Peyer's patch (tissue), 4 donors: ENCODE results near the gene PCK1. TPM values are rescaled to one million over a fixed set of nuclear protein-coding genes. Genes with fewer than 3 reads are reported as not detected.
A peak's percentile ranks its signal among the peaks of the same experiment; 100 is the strongest.

Experiments used
- DNase-seq, 3 donors: peaks; one replicate each; pipeline ENCODE4 v3.0.0-alpha.2; 2017 to 2019
- H3K27ac ChIP-seq, 4 donors: fragments of 200-600 bp; sonication (generic); one replicate each; pipeline ENCODE4 v1.5.1; 2016 to 2019
- H3K27me3 ChIP-seq, 2 donors: fragments of 200-600 bp; sonication (generic); one replicate each; pipeline ENCODE4 v1.5.1; 2019
- H3K36me3 ChIP-seq, 3 donors: fragments of 200-600 bp; sonication (generic); one replicate each; pipeline ENCODE4 v1.5.1; 2016 to 2019
- H3K4me1 ChIP-seq, 4 donors: fragments of 200-600 bp; sonication (generic); one replicate each; pipeline ENCODE4 v1.5.1; 2016 to 2019
- H3K4me3 ChIP-seq, 4 donors: fragments of 200-600 bp; sonication (generic); 1 replicate in 3 of 4; 2 replicates in 1 of 4; pipeline ENCODE4 v1.5.1; 2016 to 2019; ENCODE audit warnings: mild to moderate bottlenecking in 1 of 4
- H3K9me3 ChIP-seq, 4 donors: fragments of 200-600 bp; sonication (generic); one replicate each; pipeline ENCODE4 v1.5.1; 2016 to 2019; ENCODE audit warnings: mild to moderate bottlenecking in 1 of 4
- POLR2A ChIP-seq, 2 donors: fragments of 450-650 bp; IDR thresholded peaks; one replicate each; pipeline ENCODE4 v1.5.1; 2017; ENCODE audit warnings: antibody characterized with exemption in 2 of 2, mild to moderate bottlenecking in 2 of 2, moderate library complexity in 2 of 2
- total RNA-seq, 4 donors: library from RNA; depleted of rRNA; stranded (reverse); fragments of >200 nt; gene quantifications; one replicate each; pipeline ENCODE4 v1.1.0, GENCODE V29; 2016
- TF ChIP-seq, protein P1 (sequence below), 6 experiments: fragments of 450-650 bp in 4 of 6; fragments of 200-600 bp in 2 of 6; sonication (generic) in 1 of 6; IDR thresholded peaks; one replicate each; pipeline ENCODE4 v1.5.1; 2017 to 2019; ENCODE audit warnings: antibody characterized with exemption in 6 of 6, mild to moderate bottlenecking in 3 of 6, moderate library complexity in 1 of 6

Gene PCK1
- total RNA-seq, 4 donors from 2014 or later = 98.2 to 2,194 (median 572) TPM

DNA sequence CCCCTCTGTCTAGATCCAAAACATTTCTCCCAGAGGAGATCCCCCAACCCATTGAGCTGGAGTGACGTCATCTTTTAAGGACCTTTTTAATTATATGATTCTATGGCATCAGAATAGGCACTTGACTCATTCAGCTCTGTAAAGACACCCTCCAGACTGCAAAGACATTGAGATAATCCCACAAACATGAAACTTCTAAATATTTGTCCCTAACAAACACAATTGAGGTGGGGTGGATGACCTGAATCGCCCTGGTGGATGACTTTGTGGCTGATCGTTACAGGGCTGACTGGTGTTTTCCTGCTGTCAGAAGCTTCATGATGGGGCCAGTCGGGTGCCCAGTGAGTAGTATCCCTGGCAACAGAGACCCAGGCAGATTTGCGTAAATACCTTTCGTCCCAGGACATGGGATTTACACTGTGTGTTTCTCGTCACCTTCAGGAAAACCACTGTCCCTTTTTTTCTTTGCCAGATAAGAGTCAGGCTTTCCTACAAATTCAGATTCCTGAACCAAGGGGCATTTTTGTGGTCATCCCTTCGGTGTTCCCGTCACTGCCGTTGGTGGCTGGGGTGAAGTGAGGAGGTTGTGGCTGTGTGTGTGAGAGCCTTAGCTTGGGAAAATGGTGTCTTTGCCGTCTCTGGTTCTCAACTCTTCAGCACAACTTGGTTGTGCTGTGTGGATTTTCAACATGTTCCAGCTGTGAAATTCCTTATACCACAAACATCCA, 5.3 kb upstream of the PCK1 start:
- Histone ChIP-seq H3K9me3 (no peaks in the 10 kb centered on the region), H3K27me3 (no peaks in the 10 kb centered on the region), H3K4me3 (no peak overlapping the region), H3K36me3 (no peaks in the 10 kb centered on the region), H3K27ac (no peak overlapping the region), H3K4me1 (peaks cover 0 to 21% (median 4%) of the 10 kb centered on the region in 4 donors)
- DNase-seq = no peak
- no peak for TF ChIP-seq POLR2A (IDR thresholded peaks at IDR 0.05)
- TF ChIP-seq, protein P1, sequence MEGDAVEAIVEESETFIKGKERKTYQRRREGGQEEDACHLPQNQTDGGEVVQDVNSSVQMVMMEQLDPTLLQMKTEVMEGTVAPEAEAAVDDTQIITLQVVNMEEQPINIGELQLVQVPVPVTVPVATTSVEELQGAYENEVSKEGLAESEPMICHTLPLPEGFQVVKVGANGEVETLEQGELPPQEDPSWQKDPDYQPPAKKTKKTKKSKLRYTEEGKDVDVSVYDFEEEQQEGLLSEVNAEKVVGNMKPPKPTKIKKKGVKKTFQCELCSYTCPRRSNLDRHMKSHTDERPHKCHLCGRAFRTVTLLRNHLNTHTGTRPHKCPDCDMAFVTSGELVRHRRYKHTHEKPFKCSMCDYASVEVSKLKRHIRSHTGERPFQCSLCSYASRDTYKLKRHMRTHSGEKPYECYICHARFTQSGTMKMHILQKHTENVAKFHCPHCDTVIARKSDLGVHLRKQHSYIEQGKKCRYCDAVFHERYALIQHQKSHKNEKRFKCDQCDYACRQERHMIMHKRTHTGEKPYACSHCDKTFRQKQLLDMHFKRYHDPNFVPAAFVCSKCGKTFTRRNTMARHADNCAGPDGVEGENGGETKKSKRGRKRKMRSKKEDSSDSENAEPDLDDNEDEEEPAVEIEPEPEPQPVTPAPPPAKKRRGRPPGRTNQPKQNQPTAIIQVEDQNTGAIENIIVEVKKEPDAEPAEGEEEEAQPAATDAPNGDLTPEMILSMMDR (IDR thresholded peaks at IDR 0.05) = no peak

DNA sequence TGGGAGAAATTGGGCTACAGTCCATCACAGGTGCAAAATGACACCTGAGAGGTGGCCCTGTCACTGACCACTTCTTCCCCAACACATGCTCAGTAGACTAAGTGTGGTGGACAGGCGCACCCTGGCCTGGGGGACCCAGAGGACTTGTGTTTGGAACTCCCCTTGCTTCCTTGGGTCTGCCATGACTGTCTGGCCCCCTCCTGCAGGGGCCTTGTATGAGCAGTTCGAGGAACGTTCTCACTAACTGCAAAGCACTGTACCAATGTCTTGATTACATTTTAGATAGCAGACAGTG, 4.0 kb upstream of the PCK1 start:
- no peak for TF ChIP-seq POLR2A (IDR thresholded peaks at IDR 0.05)
- TF ChIP-seq, protein P1 (IDR thresholded peaks at IDR 0.05) = no peak
- no peak for DNase-seq
- Histone ChIP-seq H3K4me3 (no peak overlapping the region), H3K9me3 (no peaks in the 10 kb centered on the region), H3K36me3 (peaks cover 0 to 8% (median under 1%) of the 10 kb centered on the region in 3 donors), H3K27ac (no peak overlapping the region), H3K4me1 (peaks cover 0 to 21% (median 4%) of the 10 kb centered on the region in 4 donors), H3K27me3 (no peaks in the 10 kb centered on the region)

DNA sequence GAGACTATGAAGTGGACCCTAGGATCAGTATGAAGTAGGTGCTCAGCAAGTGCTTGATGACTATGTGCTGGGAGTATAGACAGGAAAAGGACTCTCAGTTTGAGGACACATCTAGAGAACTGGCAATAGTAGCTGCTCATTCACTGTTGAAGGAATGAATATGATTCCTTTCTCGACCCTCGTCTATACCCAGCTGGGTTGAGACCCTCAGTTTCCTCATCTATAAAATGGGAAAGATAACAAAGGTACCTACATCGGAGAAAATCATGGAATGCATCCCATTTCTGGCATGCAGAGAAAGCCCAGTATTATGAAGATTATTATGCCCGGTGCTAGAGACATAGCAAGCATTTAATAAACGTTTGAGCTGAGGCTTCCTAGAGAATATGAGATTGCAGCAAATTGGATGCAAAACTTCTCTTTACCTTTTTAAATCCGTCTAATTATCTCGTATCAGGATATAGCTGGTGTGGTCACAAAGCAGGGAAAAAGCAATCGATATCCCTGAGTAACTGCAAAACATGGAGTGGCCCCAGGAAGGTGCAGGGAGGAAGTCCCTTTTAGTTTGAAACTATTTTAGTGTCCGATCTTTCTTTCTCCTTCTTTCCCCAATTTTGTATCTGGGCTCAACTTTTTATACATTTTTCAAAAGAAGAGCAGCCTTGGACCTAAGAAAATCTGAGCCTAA, 2.8 kb upstream of the PCK1 start:
- Histone ChIP-seq H3K27ac (peak overlapping the region in 2 of 4 donors; percentile 65 to 91), H3K9me3 (no peaks in the 10 kb centered on the region), H3K4me3 (no peak overlapping the region), H3K27me3 (no peaks in the 10 kb centered on the region), H3K36me3 (peaks cover 0 to 19% (median 4%) of the 10 kb centered on the region in 3 donors), H3K4me1 (peaks cover 0 to 21% (median 4%) of the 10 kb centered on the region in 4 donors)
- TF ChIP-seq POLR2A (IDR thresholded peaks at IDR 0.05) = no peak
- TF ChIP-seq, protein P1 (IDR thresholded peaks at IDR 0.05) = no peak
- no peak for DNase-seq

DNA sequence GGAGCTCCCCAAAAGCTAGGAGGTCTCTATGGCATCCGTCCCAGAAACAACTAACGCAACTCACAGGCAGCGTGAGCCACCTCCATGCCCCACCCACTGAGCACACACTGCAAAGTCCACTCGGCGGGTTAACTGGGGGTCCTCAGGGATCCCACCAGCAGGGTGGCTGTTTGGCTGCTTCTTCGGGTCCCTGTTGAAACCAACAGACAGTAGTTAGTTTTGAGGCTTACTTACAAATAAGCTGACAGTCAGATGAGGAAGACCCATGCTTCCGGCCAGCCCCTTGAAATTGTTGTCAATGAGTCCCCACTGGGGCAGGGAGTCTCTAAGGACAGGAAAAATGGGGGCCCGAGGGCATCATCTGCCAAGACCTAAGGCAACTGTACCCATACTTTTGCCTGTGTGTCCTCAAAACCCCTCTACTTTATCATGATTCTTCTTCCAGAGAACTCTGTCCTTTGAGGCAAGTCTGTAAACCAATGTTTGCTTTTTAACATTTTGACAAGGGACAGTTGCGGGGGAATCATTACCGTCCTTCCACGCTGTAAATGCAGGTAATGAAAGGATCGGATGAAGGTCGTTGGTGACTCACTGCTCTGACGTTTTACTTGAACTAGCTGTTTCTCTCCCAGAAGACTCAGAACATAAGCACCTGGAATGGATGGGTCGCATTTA, 2.2 kb upstream of the PCK1 start:
- DNase-seq = peak in 1 of 3 donors; percentile 79
- H3K27ac ChIP-seq = peak overlapping the region in 3 of 4 donors; percentile 42 to 91 (median 65)

DNA sequence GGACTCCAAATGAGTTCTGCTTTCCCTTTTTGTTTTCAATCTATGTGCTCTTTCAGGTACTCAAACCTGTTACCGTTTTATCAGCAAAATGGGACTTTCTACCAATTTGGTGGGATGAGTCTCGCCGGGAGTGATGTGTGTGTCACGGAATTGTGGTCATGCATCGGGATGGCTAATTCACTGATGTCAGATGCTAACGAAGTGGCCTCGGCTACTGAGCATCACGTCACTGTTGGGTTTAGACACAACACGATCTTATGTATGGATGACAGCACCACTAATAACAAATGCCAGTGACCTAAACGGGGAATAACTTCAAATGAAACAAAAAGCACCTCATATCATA, 1.6 kb upstream of the PCK1 start:
- TF ChIP-seq, protein P1 (IDR thresholded peaks at IDR 0.05) = no peak
- TF ChIP-seq POLR2A (IDR thresholded peaks at IDR 0.05) = no peak
- no peaks in the 10 kb centered on the region for H3K9me3 ChIP-seq
- no peaks in the 10 kb centered on the region for H3K27me3 ChIP-seq
- H3K4me1 ChIP-seq = peaks cover 0 to 21% (median 4%) of the 10 kb centered on the region in 4 donors
- H3K4me3 ChIP-seq = no peak overlapping the region
- DNase-seq = no peak
- H3K36me3 ChIP-seq = peaks cover 0 to 30% (median 4%) of the 10 kb centered on the region in 3 donors
- peak overlapping the region in 3 of 4 donors; percentile 60 to 91 (median 65) for H3K27ac ChIP-seq

More for the DNA sequence above, 2.2 kb upstream of the PCK1 start:
- TF ChIP-seq, protein P1 (IDR thresholded peaks at IDR 0.05) = no peak
- peak in 1 of 2 donors; percentile 7 for TF ChIP-seq POLR2A (IDR thresholded peaks at IDR 0.05)
- peaks cover 0 to 21% (median 4%) of the 10 kb centered on the region in 4 donors for H3K4me1 ChIP-seq
- H3K4me3 ChIP-seq = peak overlapping the region in 1 of 4 donors; percentile 19
- peaks cover 0 to 26% (median 4%) of the 10 kb centered on the region in 3 donors for H3K36me3 ChIP-seq
- H3K27me3 ChIP-seq = no peaks in the 10 kb centered on the region
- H3K9me3 ChIP-seq = no peaks in the 10 kb centered on the region
